A673 (cell line): ENCODE data around the gene NAV2.

Experiments
- EZH2 ChIP-seq: fragments of 200-600 bp; sonication (generic); IDR thresholded peaks from 2 replicates; pipeline ENCODE4 v1.6.1; 2017; ENCODE audit warnings: borderline replicate concordance, low read depth, mild to moderate bottlenecking, mixed read lengths, antibody characterized with exemption, low read length; ENCODE audit not compliant: poor library complexity, severe bottlenecking
- TF ChIP-seq, protein P1 (sequence below): fragments of 300-800, 200-600 bp; sonication (generic); conservative IDR thresholded peaks from 2 replicates; pipeline ENCODE4 v1.5.1; 2017; ENCODE audit warnings: low read depth, mild to moderate bottlenecking, antibody characterized with exemption, low read length, moderate library complexity, mixed read lengths

DNA sequence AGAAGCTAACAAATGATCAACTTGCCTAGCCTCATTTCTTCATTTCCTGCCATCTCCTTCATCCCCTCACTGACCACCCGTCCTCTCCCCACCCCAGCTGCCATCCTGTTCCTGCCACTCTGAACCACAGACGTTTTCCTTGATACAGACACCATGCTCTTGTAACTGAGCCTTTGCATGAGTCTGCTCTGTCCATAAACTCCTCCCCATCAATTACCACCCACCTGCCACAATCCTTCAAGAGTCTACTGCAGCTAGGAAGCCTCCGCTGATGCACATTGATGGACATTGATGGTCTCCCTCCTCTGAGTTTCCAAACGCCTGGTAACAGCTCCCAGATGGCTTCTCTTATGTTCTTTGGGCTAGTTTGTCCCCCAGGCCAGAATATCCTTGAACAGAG, 253.8 kb downstream of the NAV2 start:
- TF ChIP-seq, protein P1, sequence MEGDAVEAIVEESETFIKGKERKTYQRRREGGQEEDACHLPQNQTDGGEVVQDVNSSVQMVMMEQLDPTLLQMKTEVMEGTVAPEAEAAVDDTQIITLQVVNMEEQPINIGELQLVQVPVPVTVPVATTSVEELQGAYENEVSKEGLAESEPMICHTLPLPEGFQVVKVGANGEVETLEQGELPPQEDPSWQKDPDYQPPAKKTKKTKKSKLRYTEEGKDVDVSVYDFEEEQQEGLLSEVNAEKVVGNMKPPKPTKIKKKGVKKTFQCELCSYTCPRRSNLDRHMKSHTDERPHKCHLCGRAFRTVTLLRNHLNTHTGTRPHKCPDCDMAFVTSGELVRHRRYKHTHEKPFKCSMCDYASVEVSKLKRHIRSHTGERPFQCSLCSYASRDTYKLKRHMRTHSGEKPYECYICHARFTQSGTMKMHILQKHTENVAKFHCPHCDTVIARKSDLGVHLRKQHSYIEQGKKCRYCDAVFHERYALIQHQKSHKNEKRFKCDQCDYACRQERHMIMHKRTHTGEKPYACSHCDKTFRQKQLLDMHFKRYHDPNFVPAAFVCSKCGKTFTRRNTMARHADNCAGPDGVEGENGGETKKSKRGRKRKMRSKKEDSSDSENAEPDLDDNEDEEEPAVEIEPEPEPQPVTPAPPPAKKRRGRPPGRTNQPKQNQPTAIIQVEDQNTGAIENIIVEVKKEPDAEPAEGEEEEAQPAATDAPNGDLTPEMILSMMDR, result no peak
- no peak for TF ChIP-seq EZH2
